GM12873 (cell line): ENCODE data around the gene TMEM190.

Experiments used
- TF ChIP-seq, protein P1 (sequence below): IDR thresholded peaks from 2 replicates; pipeline ENCODE4 v1.5.1; 2012; ENCODE audit warnings: low read depth, mild to moderate bottlenecking, moderate library complexity, low read length, control low read depth; ENCODE audit not compliant: insufficient read depth; ENCODE audit errors: missing control alignments

Gene TMEM190

DNA sequence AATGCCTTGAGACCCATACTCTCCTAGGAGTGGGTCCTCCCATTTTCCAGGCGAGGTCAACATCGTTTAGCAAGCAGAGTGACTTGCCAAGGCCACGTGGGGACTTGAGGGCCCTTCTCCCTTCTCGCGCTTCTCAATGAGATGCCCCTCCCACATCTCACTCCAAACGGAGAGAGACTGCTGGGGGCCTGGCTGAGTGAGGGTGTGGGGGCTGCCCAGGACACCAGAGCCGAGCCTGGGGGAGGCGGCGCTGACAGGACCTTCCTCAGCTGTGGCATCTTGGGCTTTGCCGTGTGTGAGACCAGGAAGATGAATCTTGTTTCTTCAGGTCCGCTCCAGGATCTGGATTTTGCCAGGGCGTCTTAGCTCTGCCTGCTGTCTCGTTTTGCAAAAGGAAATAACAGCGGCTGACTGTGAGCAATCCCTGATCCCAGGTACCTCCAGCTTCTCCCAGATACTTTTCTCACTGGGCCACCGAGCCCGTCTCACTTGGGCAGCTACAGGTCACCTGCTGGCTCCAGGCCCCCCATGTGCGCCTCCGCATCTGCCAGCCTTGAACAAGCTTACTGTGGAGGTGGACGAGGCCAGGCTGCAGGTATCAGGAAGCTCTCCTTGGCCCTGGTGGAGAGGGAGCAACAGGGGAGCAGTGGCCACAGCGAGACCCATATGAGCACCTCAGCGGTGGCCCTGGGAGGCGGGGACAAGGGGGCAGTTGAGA is 28.1 kb upstream of the TMEM190 start:
- TF ChIP-seq, protein P1, sequence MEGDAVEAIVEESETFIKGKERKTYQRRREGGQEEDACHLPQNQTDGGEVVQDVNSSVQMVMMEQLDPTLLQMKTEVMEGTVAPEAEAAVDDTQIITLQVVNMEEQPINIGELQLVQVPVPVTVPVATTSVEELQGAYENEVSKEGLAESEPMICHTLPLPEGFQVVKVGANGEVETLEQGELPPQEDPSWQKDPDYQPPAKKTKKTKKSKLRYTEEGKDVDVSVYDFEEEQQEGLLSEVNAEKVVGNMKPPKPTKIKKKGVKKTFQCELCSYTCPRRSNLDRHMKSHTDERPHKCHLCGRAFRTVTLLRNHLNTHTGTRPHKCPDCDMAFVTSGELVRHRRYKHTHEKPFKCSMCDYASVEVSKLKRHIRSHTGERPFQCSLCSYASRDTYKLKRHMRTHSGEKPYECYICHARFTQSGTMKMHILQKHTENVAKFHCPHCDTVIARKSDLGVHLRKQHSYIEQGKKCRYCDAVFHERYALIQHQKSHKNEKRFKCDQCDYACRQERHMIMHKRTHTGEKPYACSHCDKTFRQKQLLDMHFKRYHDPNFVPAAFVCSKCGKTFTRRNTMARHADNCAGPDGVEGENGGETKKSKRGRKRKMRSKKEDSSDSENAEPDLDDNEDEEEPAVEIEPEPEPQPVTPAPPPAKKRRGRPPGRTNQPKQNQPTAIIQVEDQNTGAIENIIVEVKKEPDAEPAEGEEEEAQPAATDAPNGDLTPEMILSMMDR: no peak

DNA sequence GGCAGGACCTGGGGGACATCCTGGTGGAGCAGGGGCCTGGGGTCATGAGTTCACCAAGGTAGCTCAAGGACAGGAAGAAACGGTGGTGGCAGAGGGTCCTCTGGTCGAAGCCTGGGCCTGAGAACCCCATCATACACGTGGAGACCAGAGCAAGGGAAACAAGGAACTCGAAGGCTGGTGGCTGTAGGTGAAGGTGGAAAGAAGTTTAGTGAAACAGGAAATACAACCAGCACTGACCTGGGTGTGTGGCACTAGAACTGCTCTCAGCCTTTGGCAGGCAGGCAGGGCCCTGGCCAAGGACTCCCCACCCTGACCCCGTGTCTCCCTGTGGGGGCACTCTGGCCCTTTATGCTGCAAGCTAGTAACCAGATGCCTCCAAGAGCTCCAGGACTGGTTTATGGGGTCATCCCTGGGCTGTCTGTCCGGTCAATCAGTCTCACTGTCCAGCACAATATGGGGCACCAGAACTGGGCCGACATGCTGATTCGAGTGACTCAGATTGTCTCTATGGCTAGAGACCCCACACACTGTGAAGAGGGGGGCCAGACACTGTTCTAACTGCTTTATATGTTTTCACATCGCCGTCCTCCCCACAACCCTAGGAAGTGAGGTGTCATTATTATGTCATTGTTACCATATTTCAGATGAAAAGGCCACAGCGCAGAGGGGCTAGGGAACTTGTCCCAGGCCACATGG is 25.9 kb upstream of the TMEM190 start:
- TF ChIP-seq, protein P1: no peak

DNA sequence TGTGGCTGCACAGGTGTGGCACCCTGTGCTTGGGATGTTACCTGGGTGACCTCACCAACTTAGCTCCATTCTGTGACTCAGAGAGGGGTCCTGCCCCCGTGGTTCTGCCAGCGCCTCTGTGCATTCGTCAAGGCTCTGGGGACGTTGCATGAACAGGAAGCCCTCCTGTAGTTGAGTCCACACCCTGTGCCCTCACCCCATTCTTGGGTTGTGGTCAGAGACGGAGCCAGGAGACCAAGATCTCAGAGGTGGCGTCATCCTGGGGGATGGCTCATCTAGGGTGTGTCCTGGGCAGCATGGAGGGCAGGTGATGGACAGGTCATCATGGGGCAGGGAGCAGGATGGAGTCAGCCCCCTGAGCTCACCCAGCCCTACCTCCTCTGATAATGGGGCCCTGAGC is 24.6 kb upstream of the TMEM190 start:
- TF ChIP-seq, protein P1: no peak

DNA sequence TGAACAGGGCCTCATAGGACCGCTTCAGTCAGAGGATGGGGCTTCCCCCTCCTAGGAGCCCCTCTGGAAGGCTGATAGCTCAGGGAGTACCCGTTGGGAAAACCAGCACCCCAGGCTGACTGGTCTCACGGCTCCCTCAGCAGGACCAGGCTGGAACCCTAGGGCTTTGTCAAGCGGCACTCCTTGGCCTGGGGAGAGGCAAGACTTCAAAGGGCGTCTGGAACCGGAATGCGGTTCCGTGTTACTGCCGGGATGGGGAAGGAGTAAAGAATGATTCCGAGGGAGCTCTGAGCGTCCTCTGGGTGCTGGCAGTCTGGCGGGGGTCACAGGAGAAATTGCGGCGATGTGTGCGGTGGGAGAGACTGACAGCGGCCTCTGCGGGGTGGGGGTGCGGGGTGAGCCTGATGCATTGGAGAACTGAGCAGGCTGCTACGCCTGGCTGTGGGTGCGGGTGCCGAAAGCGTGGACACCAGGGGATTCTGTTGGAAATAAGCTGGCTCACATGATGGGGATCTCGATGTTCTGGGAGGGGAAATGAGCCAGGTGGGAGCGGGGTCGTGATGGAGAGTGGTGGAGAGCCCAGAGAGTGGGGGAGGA is 24.0 kb upstream of the TMEM190 start:
- TF ChIP-seq, protein P1: no peak

DNA sequence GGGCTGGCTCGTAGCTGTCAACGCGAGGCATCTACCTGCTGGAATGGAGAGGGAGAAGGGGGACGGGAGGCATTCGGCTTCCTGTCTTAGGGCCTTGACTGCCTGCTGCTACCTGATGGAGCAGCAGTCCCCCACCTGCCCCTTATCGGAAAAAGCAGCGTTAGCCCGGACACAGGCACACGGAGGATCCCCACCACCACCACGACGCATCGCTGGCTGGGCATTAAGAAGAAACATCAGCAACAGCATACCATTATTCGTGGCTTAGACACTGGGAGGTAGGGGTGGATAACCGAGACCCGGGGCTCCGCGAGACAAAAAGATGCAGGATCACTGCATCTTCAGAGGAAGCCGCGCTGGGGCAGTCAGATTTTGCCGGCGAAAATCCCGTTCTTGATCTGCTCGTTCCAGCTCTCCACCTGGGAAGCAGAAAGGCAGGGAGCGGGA is 23.2 kb upstream of the TMEM190 start:
- TF ChIP-seq, protein P1: no peak

DNA sequence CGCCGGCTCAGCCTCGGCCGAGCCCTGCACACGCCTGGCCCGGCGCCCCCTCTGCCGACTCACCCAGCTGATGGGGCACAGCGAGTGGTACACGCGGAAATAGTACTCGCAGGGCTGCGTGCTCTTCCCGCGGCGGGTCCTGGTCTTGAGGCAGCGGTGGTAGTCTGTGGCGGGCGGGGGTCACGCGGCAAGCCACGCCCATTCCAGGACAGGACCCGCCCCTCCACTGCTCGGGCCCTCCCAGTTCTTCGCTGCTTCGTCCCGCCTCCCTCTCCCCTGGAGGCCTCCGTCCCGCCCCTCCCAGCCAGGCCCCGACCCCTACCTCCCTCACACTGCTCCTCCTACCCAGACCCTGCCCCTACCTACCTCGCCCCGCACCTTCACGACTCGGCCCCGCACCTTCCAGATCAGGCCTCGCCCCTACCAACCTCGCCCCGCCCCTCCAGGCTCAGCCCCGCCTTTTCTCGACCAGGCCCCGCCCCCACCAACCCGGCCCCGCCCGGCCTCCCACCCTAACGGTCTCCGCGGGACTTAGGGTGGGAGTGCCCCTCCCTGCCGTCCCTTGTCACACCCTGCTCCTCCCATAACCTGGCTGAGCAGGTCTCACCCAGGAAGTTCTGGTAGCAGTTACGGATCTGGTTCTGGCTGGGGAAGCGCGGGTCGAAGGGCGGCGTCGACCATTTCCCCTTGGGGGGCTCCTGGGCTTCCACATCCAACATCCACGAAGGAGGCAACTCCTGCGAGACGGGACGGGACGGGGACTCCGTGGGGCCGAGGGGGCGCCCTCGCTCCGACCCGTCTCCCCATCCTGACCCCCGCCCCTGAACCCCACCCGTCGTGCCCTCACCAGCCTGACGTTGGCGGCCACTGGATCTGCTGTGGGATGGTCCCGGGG is 22.6 kb upstream of the TMEM190 start:
- TF ChIP-seq, protein P1: no peak
